KG1 (cell line): ENCODE data around the gene SLC25A41.

Experiments used
- DNase-seq: peaks from one replicate; lab custom pipeline; 2025; lab: John Stamatoyannopoulos, UW

The SLC25A41 gene

DNA sequence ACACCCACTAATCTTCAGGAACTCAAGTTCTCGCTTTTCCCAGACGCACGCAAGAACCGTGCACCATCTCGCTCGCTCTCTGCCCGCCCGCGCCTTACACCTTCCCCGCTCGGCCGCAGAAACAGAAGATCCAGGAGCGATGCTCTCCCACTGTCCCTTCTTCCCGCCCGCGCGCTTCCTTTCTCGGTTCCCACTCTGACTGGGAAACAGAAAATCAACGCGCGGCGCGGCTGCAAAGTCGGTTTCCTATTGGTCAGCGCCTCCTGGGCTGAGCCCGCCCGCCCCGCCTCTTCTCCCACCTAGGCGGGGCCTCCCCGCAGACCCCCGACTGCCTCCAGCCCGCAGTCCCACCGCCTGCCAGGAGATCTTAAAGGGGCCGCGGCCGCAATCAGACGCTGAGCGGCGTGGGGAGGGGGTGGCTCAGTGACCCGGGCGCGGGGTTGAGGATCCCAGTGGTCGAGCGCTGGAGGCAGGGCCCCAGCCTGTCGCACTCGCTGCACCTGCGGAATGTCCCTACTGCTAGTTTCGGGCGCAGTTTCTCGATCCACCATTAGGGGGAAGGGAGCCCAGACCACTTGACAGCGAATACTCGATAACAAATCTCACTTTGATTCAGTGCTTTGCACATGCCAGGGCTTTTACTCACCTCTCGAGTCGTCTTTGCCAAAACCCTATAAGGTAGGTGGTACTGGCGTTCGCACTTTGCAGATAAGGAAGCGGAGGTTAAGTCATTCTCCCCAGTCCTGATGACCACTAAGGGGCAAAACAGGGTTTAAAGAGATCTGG lies 26.7 kb upstream of the SLC25A41 start:
- peak; percentile 94 for DNase-seq

DNA sequence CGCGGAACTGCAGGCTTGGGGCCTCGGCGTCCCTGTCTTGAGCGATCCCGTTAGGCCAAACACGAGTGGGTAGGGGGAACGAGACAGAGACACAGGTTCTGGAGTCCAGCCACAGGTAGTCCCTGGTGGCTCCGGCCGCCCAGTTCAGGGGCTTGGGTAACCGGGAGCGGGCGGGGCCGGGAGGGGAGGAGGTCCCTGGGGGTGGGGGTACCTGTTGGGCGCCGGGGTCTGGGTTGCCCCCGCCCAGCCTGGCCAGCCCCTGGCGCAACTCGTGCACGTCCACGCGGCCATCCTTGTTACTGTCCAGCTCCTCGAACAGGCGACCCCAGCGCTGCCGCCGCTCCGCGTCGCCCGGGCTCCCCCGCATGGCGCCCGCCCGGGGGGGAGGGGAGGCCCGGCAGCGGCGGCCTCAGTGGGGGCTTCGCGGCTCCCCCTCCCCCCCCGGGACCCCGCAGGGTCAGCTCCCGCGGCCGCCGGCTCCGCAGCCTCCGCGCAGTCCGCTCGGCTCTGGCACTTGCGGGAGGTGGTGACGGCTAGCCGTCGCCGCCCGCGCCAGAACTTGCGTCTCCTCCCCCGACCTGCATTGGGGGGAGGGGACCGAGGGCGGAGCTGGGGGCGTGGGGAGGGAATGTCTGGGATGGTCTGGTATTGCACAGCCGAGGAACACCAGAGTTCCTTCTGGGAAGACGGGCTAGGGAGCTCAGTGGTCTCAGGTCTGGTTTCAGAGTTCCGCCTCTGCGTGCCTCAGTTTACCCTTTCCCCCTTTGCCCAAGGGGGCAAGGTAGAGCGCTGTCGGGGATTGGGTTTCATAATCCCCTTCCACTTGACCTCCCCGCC lies 25.9 kb upstream of the SLC25A41 start, which contains the start of gene SLC25A23:
SLC25A23 (minus strand) TSS at position 531 of the 837 bp plus-strand sequence; CDS start at position 367, 164 bp downstream.
- DNase-seq: no peak

DNA sequence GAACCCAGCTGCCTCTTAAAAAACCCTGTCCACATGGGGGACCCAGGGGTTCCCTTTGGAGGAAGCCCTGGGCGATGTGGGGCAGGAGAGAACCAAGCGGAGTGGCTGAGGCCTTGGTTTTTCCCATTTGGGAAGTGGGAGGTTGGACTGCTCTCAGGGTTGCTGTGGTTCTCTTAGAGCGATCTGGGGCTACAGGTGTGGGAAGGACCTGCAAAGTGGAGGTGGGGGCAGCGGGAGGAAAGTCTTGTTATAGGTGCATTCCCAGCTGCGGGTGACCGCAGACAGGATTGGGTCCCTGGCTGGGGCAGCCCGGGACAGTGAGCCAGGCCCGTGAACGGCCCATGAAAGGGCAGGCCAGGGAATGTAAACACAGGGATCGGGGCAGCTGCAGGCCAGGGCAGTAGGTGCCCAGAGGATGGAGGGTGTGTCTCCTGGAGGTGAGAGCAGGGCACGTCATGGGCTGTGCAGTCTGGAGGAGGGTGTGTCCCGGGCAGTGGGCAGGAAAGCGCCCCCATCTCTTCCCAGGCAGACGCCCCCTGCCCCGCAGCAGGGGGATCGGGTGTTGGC lies 25.2 kb upstream of the SLC25A41 start:
- DNase-seq: no peak

DNA sequence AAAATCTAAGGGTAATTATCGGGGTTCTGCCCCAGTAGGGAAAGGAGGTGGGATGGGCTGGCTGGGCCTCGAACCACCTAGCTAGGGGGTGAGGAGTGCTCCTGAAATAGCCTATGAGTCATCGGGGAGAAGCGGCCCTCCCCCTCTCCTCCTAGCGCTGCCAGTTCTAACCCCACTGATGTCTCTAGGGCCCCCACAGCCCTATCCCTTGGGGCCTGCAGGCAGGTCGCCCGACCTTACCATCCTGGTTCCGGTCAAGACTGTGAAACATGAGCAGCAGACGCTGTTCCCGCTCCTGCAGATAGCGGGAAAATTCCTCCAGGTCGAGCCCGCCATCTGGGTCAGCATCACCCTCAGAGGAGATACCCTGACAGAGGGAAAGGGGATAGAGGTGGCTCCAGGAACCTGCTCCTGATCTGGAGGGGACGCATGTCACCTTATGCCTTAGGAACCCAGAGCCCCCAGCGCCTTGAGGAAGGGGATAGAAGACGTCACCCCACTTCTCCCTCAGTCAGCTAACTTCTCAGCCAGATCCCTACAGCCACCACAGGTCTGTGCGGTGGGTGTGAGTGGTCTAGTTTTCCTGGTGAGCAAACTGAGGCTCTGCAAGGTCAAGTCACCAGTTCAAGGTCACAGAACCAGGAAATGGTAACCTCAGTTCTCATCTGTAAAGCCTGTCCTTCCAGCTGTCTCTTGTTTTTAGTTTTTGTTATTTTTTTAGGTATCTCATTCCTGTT lies 24.6 kb upstream of the SLC25A41 start:
- no peak for DNase-seq

DNA sequence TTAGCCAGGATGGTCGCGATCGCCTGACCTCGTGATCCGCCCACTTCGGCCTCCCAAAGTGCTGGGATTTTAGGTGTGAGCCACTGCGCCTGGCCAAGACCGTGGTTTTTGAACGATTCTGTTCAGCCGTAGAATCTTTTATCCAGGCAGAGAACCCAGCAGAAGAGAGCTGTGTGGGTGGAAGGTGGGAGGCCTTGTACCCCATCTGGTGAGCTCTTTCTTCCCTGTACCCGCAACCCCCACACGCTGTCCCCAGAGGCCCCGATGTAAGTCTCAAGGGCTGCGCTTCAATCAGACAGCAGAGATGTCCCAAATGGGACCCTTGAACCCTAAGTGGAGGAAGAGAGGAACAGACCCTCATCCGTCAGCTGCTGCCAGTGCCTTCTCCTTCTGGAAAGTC lies 22.4 kb upstream of the SLC25A41 start:
- DNase-seq: no peak

DNA sequence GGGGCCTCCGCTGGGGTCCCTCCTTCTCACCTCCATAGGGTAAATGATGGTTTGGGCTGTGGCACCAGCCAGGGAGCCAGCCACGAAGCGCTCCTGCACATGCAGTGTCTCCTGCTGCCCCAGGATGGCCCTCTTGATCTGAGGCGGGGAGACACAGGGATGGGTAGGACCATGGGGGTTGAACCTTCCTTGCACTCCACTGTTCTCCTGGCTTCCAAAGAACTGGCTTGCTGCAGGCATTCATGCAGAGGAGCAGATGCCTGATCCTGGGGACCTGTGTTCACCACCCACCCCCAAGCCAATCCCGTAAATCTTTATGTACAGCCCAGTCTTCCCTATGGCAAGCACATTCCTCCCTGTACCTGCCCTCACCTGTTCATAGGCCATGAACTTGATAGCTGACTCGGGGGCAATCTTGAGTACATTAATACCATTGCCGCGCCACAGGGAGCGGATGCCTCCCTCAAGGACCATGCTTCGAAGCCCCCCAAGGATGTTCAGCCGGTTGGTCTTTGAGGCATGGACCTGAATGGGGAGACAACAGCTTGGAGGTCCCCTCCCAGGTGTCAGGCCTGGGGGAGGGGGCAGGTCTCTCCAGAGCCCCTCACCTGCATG lies 20.5 kb upstream of the SLC25A41 start:
- no peak for DNase-seq

DNA sequence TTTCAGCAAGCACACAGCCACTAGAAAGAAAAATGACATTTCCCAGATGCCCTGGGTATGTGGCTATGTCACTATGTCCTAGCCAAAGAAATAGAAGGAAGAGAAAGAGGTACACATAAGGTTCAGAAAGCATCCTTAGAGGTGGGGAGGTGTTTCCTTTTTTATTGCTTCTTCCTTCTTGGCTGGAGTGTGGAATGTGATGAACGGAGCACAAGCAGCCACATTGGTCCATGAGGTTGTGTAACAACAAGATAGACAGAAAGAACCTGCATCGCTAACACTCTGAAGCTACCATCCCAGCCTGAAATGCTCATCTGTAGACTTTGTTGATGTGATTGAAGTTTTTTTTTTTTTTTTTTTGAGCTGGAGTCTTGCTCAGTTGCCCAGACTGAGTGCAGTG lies 19.3 kb upstream of the SLC25A41 start:
- no peak for DNase-seq

DNA sequence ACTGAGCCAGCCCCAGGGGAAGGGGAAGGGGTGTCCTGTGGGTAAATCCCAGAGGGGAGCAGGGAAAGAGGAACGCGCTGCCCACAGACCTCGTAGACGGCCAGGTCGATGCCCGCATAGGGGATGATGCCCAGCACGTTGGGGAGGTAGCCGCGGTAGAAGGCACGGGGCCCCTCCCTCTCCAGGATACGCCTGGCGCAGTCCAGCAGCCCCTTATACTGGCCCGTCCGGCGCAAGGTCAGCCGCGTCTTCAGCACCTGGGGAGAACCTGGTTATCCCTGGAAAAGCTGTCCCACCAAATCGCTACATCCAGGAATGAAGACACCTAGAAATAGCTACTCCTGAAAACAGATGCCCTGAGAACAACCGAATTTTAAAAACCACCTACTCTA lies 18.7 kb upstream of the SLC25A41 start:
- DNase-seq: no peak

DNA sequence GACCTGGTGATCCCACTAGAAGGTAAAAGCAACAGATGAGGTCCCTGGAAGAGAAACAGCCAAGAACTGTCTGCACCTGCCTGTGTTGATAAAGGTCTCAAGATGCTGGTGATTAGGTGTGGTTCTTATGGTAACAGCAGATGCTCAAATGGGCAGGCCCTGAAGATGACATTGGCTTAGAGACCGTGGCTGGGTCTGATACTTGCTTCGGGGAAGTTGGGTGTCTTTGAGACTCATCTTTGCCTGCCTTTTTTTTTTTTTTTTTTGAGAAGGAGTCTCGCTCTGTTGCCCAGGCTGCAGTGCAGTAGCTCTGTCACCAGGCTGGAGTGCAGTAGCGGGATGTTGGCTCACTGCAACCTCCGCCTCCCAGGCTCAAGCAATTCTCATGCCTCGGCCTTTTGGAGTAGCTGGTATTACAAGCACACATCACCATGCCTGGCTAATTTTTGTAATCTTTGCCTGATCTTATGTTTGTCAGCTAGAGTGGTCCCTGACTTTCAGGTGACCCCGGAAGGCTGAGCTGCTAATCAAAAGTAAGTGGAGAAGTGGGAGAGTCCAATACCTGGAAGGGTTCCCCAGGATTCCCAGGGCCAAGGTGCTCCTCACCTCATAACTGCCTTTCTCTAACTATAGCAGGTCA lies 18.1 kb upstream of the SLC25A41 start:
- no peak for DNase-seq

DNA sequence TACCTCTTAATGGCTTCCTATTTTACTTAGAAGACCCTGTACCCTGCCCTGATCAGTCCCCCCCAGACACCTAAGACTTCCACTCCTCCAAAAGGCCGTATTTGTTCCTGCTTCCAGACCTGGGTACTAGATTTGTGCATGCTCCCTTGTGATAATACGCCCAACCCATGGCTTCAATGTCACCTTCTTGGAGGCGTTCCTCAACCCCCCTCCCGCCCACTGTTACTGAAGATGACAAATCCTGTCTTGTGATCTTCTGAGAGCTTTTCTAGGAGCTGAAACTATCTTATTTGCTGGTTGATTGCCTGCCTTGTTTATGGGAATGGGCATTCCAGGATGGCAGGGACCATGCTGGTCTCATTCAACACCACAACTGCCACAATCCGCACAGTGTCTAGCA lies 16.6 kb upstream of the SLC25A41 start:
- DNase-seq: no peak

DNA sequence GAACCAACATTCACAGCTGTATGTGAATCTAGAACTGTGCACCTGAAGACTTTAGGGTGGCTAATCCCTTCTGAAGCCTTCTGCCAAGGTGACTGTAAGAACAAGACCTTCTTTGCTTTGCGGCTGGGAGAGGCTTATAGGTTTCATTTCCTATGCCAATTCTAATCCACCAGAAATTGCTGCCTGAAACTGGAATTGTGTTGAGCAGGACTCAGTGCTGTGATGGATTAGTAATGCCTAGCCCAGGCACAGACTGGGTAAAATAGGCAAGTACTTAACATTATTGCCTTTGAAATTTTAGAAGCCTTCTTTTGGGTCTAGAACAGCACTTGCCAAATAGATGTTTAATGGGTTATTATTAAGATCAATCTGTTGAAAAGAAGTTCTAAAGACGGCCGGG lies 14.5 kb upstream of the SLC25A41 start:
- no peak for DNase-seq

DNA sequence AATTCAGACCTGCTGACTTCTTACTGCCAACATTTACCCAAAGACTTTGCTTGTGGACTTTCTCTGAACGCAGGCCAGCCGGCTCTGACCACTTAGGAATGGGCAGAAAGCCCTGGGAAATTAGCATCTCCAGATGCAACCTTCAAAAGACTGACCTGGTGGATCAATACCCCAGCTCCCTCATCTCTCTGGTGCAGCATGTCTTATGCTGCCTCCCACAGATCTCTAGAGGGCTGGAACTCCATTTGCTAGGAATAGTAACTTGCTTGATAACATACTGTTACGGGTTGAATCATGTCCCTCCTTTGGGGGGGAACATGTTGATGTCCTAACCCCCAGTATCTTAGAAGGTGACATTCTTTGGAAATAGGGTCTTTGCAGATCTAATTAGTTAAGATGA lies 12.9 kb upstream of the SLC25A41 start:
- DNase-seq: no peak

DNA sequence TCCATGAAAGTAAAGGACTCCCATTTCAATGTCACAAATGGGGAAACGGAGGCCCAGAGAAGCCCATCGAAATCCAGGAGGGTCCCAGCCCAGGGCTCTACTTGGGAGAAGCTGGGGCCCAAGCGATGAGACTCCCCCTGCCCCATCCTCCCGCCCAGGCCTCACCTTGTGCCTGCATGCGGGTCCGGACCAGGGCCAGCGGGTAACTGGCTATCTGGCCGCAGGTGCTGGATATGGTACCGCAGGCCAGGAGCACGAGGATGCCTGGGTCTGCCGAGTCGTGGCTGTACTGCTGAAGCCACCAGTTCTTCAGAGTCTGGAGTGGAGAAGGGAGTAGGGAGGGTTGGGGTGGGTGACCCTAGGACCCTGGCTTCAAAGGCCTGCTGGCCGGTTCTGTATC lies 10.4 kb upstream of the SLC25A41 start:
- no peak for DNase-seq

DNA sequence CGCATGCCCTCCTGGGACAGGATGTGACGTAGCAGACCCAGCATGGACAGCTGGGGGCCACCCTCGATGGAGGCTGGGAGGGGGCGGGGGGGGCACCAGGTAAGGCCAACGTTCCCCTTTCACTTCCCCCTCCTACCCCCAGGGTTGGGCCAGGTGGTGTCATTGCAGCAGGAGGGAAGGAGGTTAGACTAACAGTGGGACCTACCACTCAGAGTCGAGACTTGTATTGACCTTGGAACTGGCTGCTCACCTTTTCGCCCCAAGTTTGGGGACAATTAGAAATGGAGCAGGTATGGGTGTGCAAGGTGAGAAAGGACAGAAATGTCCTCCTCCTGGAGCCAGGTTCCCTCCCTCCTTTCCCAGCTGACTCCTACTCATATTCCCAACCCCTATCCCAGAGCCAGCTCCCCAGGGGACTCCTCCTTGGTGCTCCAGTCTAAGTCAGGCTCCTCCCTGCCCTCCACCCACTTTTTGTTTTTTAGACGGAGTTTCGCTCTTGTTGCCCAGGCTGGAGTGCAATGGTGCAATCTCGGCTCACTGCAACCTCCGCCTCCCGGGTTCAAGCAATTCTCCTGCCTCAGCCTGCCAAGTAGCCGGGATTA lies 8.6 kb upstream of the SLC25A41 start:
- DNase-seq: no peak

DNA sequence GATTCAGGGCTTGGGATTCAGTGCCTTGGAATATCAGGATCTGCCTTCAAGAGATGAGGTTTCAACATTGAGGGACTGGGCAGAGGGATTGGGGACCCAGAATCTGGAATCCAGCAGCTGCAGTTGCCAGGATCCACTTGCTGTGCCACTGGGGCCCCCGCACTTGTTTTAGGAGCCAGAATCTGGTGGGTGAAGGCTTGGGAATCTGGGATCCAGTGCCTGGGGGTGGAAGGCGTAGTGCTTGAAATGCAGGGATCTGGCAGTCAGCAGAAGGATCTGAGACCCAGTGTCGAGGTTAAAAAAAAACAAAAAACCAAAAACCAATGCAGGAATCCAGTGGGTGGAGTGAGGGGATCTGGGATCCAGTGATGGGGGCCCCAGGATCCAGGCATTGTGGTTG lies 7.3 kb upstream of the SLC25A41 start:
- DNase-seq: no peak

DNA sequence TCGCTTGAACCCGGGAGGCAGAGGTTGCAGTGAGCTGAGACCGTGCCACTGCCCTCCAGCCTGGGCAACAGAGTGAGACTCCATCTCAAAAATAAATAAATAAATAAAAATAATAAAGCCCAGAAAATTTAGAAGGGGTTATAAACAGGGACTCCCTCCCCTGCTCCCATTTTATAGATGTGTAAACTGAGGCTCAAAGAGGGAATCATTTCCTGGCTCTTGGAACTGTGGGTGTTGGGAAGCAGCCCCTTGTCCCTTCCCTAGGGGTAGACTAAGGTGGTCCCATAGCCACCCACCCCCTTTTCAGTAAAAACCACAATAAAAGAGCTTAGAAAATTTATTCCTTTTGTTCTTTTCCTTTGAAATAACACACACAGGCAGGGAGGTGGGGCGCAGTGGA lies 6.2 kb upstream of the SLC25A41 start:
- DNase-seq: no peak

DNA sequence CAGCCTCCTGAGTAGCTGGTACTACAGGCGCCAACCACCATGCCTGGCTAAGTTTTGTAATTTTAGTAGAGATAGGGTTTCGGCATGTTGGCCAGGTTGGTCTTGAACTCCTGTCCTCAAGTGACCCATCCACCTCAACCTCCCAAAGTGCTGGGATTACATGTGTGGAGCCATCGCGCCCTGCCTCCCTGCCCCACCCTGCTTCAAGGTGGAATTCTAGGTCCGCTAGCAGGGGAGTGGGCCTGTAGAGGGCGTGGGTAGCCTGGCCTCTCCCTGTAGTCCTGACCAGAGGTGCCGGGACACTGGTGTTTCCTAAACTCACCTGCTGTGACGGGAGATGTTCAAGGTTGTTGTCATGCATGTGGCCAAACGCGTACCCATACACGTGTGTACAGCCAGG lies 398 bp downstream of the SLC25A41 start:
- DNase-seq: no peak

DNA sequence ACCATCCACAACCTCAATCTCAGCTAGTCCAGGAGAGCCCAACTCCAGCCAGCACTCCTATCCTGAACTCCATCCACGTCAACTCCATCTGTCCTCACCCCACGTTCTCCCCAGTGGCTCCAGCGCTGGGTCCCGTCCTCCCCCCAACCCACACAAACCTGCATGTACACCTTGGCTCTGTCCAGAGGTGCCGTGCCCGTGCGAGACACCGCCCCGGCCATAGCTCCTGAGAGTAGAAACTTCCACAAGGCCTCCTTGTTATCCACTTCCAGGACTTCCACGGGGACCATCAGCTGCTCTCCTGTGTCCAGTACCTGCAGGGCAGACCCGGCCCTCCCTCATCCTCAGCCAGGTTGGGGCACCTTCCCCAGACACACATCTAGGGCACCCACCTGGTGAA lies 1.7 kb downstream of the SLC25A41 start:
- DNase-seq: no peak

DNA sequence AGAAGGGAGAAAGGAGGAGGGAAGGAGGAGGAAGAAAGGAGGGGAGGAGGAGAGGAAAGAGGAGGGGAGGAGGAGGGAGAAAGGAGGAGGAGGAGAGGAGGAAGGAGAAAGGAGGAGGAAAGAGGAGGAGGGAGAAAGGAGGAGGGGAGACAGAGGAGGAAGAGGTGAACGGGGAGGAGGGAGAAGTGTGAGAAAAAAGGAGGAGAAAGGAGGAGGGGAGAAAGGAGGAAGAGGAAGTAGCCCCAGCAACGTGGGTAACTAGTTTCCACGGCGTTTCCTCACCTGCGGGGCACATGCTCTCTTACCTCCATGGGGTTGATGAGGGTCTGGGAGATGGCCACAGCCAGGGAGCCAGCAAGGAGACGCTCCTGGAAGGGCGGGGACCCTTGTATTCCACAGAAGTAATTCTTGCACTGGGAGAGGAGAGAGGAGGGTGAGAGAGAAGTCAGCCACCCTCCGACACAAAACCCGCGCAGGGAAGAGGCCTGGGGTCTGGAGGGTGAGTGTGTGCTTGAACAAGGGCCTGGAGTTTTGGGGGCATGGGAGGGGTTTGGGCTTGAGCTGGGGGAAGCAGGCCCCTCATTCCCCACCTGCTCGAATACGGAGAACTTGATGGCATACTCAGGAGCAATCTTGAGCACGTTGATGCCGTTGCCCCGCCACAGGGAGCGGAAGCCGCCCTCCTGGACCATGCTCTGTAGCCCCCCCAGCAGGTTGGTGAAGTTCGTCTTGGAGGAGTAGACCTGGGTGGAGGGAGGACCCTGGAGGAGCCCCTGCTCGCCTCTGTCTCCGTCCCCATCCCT lies 3.9 kb downstream of the SLC25A41 start:
- DNase-seq: no peak
